Effector CD4-positive, alpha-beta T cell (primary cell): Measurements from ENCODE around the gene TAS2R41.
"Not testable (repeated sequence)": the region's sequence is repeated elsewhere in the genome, so short reads cannot be mapped to it uniquely, and the experiment has no call there.

ENCODE experiments used
- DNase-seq: peaks from one replicate; pipeline ENCODE4 v3.0.0-alpha.2; 2020

TAS2R41 gene

GRCh38 chr7:143519411-143520131 is 41.9 kb downstream of the TAS2R41 start:
- no peak for DNase-seq

- not testable (repeated sequence) for DNase-seq
Measured at GRCh38 chr7:143522309-143522916, 44.7 kb downstream of the TAS2R41 start.
